ENCODE data around the gene CRYBB3. TPM values are rescaled to one million over a fixed set of nuclear protein-coding genes. Genes with fewer than 3 reads are reported as not detected.

CRYBB3 gene
- total RNA-seq, 1 experiment from 2014 or later = not detected

GRCh38 chr22:25205847-25206246, 6.2 kb downstream of the CRYBB3 start:
- POLR2A ChIA-PET = no interaction called here
- Mint-ChIP-seq H3K36me3 (ENCODE audit: insufficient read depth, unreplicated experiment) (peaks cover 11% of the 10 kb centered on the region), H3K9me3 (ENCODE audit: unreplicated experiment) (no peaks in the 10 kb centered on the region), H3K4me1 (ENCODE audit: low read depth, unreplicated experiment) (no peaks in the 10 kb centered on the region), H3K4me3 (ENCODE audit: unreplicated experiment) (no peak overlapping the region), H3K27me3 (ENCODE audit: insufficient read depth, unreplicated experiment) (no peaks in the 10 kb centered on the region), H3K27ac (ENCODE audit: unreplicated experiment) (no peak overlapping the region)
- no peaks in the 10 kb centered on the region for H3K9me3 ChIP-seq
- DNase-seq = no peak
- H3K27me3 ChIP-seq (replicated peaks; ENCODE audit: control insufficient read depth, insufficient read depth, low read length) = no peaks in the 10 kb centered on the region
- no peaks in the 10 kb centered on the region for H3K4me1 ChIP-seq
- H3K36me3 ChIP-seq (ENCODE audit: control insufficient read depth, insufficient read depth, low read length) = no peaks in the 10 kb centered on the region; the same call in 1 of the 2 replicates
- BruUV-seq (replicated peaks) = no TSS peak
- intact Hi-C loops (cut with micrococcal nuclease; ENCODE audit: unreplicated experiment) = no loop called here
- no peak for TF ChIP-seq CTCF (IDR thresholded peaks at IDR 0.05; ENCODE audit: insufficient read depth in 1 of 2, low read depth in 1 of 2, low read length in 1 of 2, severe bottlenecking in 1 of 2, unreplicated experiment in 1 of 2)
- no peak overlapping the region for H3K4me3 ChIP-seq (ENCODE audit: low read depth, low read length)
- CTCF ChIA-PET = no interaction called here

DNA sequence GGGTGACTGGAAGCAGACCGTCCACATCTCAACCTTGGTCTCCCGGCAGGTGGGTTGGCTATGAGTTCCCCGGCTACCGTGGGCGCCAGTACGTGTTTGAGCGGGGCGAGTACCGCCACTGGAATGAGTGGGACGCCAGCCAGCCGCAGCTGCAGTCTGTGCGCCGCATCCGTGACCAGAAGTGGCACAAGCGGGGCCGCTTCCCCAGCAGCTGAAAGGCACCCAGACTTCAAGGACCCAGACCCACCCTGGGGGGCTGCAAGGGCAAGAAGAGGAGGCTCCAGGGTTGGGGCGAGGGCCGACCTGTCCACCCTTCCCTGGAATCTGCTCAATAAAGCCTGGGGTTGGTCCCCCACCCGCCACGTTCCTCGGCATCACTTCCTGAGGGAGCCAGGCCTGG, 7.3 kb downstream of the CRYBB3 start:
- intact Hi-C loops (cut with micrococcal nuclease; ENCODE audit: unreplicated experiment) = no loop called here
- BruUV-seq (replicated peaks) = no TSS peak
- POLR2A ChIA-PET = no interaction called here
- H3K4me3 ChIP-seq (ENCODE audit: low read depth, low read length) = no peak overlapping the region
- no peaks in the 10 kb centered on the region for H3K4me1 ChIP-seq
- no peaks in the 10 kb centered on the region for H3K9me3 ChIP-seq
- CTCF ChIA-PET = no interaction called here
- H3K27me3 ChIP-seq (replicated peaks; ENCODE audit: control insufficient read depth, insufficient read depth, low read length) = no peaks in the 10 kb centered on the region
- no peaks in the 10 kb centered on the region for H3K9me3 Mint-ChIP-seq (ENCODE audit: unreplicated experiment)
- H3K27me3 Mint-ChIP-seq (ENCODE audit: insufficient read depth, unreplicated experiment) = no peaks in the 10 kb centered on the region
- TF ChIP-seq CTCF (IDR thresholded peaks at IDR 0.05; ENCODE audit: insufficient read depth in 1 of 2, low read depth in 1 of 2, low read length in 1 of 2, severe bottlenecking in 1 of 2, unreplicated experiment in 1 of 2) = no peak
- DNase-seq = no peak
- no peak overlapping the region for H3K27ac Mint-ChIP-seq (ENCODE audit: unreplicated experiment)
- no peaks in the 10 kb centered on the region for H3K4me1 Mint-ChIP-seq (ENCODE audit: low read depth, unreplicated experiment)
- H3K36me3 Mint-ChIP-seq (ENCODE audit: insufficient read depth, unreplicated experiment) = peaks cover 11% of the 10 kb centered on the region
- H3K4me3 Mint-ChIP-seq (ENCODE audit: unreplicated experiment) = no peak overlapping the region
- H3K36me3 ChIP-seq (ENCODE audit: control insufficient read depth, insufficient read depth, low read length) = no peaks in the 10 kb centered on the region; the same call in 1 of the 2 replicates

- ChIA-PET POLR2A (no interaction called here), CTCF (no interaction called here)
- TF ChIP-seq CTCF (IDR thresholded peaks at IDR 0.05; ENCODE audit: insufficient read depth in 1 of 2, low read depth in 1 of 2, low read length in 1 of 2, severe bottlenecking in 1 of 2, unreplicated experiment in 1 of 2) = no peak
- peaks cover 4% of the 10 kb centered on the region for H3K36me3 Mint-ChIP-seq (ENCODE audit: insufficient read depth, unreplicated experiment)
- DNase-seq = no peak
- Histone ChIP-seq H3K36me3 (ENCODE audit: control insufficient read depth, insufficient read depth, low read length) (no peaks in the 10 kb centered on the region; the same call in 1 of the 2 replicates), H3K4me3 (ENCODE audit: low read depth, low read length) (no peak overlapping the region), H3K27me3 (replicated peaks; ENCODE audit: control insufficient read depth, insufficient read depth, low read length) (no peaks in the 10 kb centered on the region), H3K9me3 (no peaks in the 10 kb centered on the region), H3K4me1 (no peaks in the 10 kb centered on the region)
- H3K9me3 Mint-ChIP-seq (ENCODE audit: unreplicated experiment) = no peaks in the 10 kb centered on the region
- intact Hi-C loops (cut with micrococcal nuclease; ENCODE audit: unreplicated experiment) = no loop called here
- no peak overlapping the region for H3K27ac Mint-ChIP-seq (ENCODE audit: unreplicated experiment)
- H3K4me3 Mint-ChIP-seq (ENCODE audit: unreplicated experiment) = no peak overlapping the region
- no peaks in the 10 kb centered on the region for H3K27me3 Mint-ChIP-seq (ENCODE audit: insufficient read depth, unreplicated experiment)
- BruUV-seq (replicated peaks) = no TSS peak
- H3K4me1 Mint-ChIP-seq (ENCODE audit: low read depth, unreplicated experiment) = no peaks in the 10 kb centered on the region
Measured at GRCh38 chr22:25207553-25208157, 8.0 kb downstream of the CRYBB3 start.
